Fibroblast of peridontal ligament (primary cell): ENCODE measurements around the gene PNMA6E.

Source experiments
- DNase-seq: peaks from one replicate; pipeline ENCODE4 v3.0.0-alpha.2; 2010; ENCODE audit errors: extremely low read depth

PNMA6E gene

DNA sequence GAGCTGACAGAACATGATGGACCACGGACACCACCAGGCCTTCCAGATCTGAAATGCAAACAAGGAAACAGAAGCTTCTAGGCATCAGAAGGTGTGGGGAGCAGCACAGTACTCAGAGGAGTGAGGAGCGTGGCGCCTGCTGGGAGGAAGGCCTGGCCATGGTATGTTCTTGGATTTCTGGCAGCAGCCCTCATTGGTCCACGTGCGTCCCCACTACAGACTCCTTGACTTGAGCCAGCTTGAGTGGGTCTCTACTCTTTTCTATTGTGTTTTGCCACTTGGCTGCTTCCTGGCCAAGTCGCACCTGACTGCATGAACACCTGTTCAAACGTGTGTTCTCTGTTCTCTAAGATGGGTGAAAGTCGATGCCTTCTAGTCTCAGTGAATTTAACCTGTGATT is 49.2 kb downstream of the PNMA6E start:
- DNase-seq = no peak

DNA sequence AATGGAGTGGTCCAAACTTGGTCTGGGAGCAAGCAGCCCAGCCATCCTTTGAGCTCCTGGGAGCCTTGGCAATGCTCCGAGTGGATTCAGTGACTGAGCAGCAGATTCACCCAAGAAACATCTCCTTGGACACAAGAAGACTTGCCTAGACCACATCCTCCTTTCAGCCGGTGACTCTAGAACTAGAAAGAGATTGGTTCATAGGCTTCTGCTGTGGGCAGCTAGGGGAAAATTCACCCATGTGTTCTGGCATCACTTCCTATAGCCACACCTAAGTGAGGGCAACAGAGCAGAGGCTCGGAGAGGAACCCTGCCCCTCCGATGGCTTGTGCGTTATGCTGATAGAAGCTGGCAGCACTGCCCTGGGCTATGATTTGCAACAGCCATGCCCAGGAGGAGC is 51.2 kb downstream of the PNMA6E start:
- DNase-seq = no peak

DNA sequence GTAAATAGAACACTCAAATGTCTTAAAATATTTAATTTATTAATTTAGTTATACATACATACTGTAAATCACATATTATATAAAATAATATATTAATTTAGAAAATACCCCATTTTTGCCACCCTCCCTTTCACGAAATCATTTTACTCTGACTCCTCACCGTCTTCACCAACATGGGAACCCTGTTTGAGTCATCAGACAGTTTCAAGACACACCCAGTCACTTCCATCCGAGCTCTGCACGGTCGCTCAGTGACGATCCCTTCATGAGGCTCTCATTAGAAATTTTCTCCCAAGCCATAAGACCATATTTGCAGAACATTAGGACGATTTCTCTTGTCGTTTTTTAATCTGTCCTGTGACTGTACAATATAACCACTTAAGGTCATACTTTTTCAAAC is 52.7 kb downstream of the PNMA6E start:
- no peak for DNase-seq

DNA sequence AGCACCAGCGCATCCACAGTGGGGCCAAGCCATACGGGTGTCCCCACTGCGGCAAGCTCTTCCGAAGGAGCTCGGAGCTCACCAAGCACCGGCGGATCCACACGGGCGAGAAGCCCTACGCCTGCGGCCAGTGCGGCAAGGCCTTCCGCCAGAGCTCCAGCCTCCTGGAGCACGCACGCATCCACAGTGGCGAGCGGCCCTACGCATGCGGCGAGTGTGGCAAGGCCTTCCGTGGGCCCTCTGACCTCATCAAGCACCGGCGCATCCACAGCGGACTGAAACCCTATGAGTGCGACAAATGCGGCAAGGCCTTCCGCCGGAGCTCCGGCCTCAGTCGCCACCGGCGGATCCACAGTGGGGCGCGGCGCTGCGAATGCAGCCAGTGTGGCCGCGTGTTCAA is 53.6 kb downstream of the PNMA6E start:
- no peak for DNase-seq
